NCI-H2029 treated with DMSO at 0.1 percent for 48 hours (cell line): Measurements from ENCODE around the gene COMMD6.

Source experiments
- DNase-seq: peaks from one replicate; lab custom pipeline; 2025; lab: John Stamatoyannopoulos, UW

Gene COMMD6

GRCh38 chr13:75521956-75522355 lies 15.7 kb downstream of the COMMD6 start:
- no peak for DNase-seq

GRCh38 chr13:75518439-75519088 lies 19.1 kb downstream of the COMMD6 start:
- DNase-seq = no peak

- no peak for DNase-seq
These were observed 23.3 kb downstream of the COMMD6 start for GRCh38 chr13:75514080-75514995.

- DNase-seq = no peak
These were observed 24.4 kb downstream of the COMMD6 start for GRCh38 chr13:75513271-75513670.

- no peak for DNase-seq
These were observed 25.4 kb downstream of the COMMD6 start for GRCh38 chr13:75512253-75512652.

GRCh38 chr13:75511051-75511625 lies 26.5 kb downstream of the COMMD6 start:
- DNase-seq = no peak

GRCh38 chr13:75508002-75508548 lies 29.6 kb downstream of the COMMD6 start:
- no peak for DNase-seq

- DNase-seq = no peak
These were observed 30.3 kb downstream of the COMMD6 start for GRCh38 chr13:75507027-75508001.

GRCh38 chr13:75506018-75506417 lies 31.6 kb downstream of the COMMD6 start:
- no peak for DNase-seq

GRCh38 chr13:75505327-75505726 lies 32.3 kb downstream of the COMMD6 start:
- no peak for DNase-seq

- no peak for DNase-seq
These were observed 41.7 kb downstream of the COMMD6 start for GRCh38 chr13:75495938-75496337.

GRCh38 chr13:75494491-75494890 lies 43.1 kb downstream of the COMMD6 start:
- no peak for DNase-seq

- DNase-seq = no peak
These were observed 44.5 kb downstream of the COMMD6 start for GRCh38 chr13:75493156-75493555.

- no peak for DNase-seq
These were observed 45.3 kb downstream of the COMMD6 start for GRCh38 chr13:75492389-75492788.

- no peak for DNase-seq
These were observed 46.3 kb downstream of the COMMD6 start for GRCh38 chr13:75491376-75491775.

- DNase-seq = no peak
These were observed 48.0 kb downstream of the COMMD6 start for GRCh38 chr13:75489502-75490263.

- DNase-seq = no peak
These were observed 51.2 kb downstream of the COMMD6 start for GRCh38 chr13:75486146-75487062.

GRCh38 chr13:75485286-75486062 lies 52.2 kb downstream of the COMMD6 start:
- no peak for DNase-seq

GRCh38 chr13:75482820-75483079 lies 54.9 kb downstream of the COMMD6 start:
- no peak for DNase-seq
